ENCODE data around the gene NFYA. TPM values are rescaled to one million over a fixed set of nuclear protein-coding genes. Genes with fewer than 3 reads are reported as not detected.

NFYA gene
- total and polyA plus RNA-seq, 2 of the 13 experiments (the other 11 are each of a cell fraction or from before 2014, with no cell fraction given): 16.0 to 22.9 TPM

DNA sequence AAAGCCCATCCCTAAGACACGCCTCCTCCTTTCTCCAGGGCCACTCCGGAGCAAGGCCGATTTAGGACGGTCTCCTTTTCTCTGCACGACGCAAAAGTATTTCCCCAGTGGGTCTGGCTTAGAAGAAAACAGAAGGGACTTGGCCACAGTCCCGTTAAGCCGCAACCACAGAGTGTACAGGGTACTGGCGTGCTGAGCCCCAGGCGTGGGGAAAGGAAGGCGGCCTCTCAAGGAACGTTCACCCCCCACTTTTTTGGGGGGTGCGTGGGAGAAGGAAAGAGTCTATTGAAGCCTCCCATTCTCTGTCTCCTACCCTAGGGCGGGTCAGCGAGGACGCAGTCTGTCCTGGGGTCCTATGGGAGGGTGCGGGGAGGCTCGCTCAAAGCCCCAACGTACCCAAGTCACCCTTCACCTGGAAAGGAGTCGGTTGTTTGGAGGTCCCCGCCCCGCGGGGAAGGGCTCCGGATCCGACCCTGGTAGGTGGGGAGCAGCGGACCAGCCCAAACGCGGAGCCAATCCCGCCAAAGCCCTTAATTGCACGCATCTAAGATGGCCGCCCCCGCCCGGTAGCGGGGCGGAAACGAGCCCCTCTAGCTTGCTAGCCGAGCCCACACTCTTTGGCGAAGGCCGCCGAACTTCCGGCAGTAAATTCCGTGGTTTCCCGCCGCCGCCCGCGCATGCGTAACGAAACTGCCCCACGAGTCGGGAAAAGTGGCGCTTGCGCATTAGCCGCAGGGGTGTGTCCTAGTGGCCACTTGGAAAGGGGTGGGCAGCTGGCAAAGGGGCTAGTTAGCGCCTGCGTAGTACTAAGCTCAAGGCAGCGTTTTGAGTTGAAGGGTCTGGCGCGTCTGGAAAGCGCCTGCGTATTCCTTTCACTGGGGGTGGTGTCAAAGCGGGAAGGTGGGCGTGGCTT lies 595 bp upstream of the NFYA start, which contains the start of gene OARD1 (continued):
- TF ChIP-seq SOX13 (IDR thresholded peaks at IDR 0.05): 0 out of 2 replicates have a peak, but pooled peaks have one; percentile 7
- TF ChIP-seq SOX13 (CRISPR knock-in tag; conservative IDR thresholded peaks at IDR 0.05 in 1 of 2, IDR thresholded peaks at IDR 0.05 in 1 of 2): no peak; a peak in 1 of 4 replicates
- TF ChIP-seq ZNF30 (CRISPR knock-in tag; IDR thresholded peaks at IDR 0.05): no peak
- TF ChIP-seq ZNF841 (CRISPR knock-in tag; IDR thresholded peaks at IDR 0.05; ENCODE audit: borderline replicate concordance): no peak
- TF ChIP-seq IRF2 (CRISPR knock-in tag; IDR thresholded peaks at IDR 0.05): peak; percentile 36
- TF ChIP-seq TBX3 (IDR thresholded peaks at IDR 0.05; ENCODE audit: borderline replicate concordance): 0 out of 2 replicates have a peak, but pooled peaks have one; percentile 27
- TF ChIP-seq ZEB1 (IDR thresholded peaks at IDR 0.05; ENCODE audit: insufficient replicate concordance, low read depth): peak; percentile 66
- no peak; the same call in 1 of the 2 replicates for TF ChIP-seq ZNF839 (CRISPR knock-in tag; IDR thresholded peaks at IDR 0.05; ENCODE audit: borderline replicate concordance)
- peak; percentile 91 for TF ChIP-seq AGO2 (optimal IDR thresholded peaks at IDR 0.05; ENCODE audit: low read depth, low read length)
- TF ChIP-seq ZNF367 (CRISPR knock-in tag; IDR thresholded peaks at IDR 0.05; ENCODE audit: borderline replicate concordance): peak; percentile 60; the same call in 1 of the 2 replicates
- TF ChIP-seq STAT6 (CRISPR knock-in tag; IDR thresholded peaks at IDR 0.05; ENCODE audit: borderline replicate concordance): peak; percentile 60; the same call in 1 of the 2 replicates
- no peak for TF ChIP-seq ZNF326 (CRISPR knock-in tag; IDR thresholded peaks at IDR 0.05; ENCODE audit: borderline replicate concordance)
- TF ChIP-seq THYN1 (CRISPR knock-in tag; IDR thresholded peaks at IDR 0.05; ENCODE audit: borderline replicate concordance, low read depth): no peak
- TF ChIP-seq DR1 (CRISPR knock-in tag; IDR thresholded peaks at IDR 0.05): peak; percentile 34
- 0 out of 2 replicates have a peak, but pooled peaks have one; percentile 48 for TF ChIP-seq AHDC1 (CRISPR knock-in tag; IDR thresholded peaks at IDR 0.05; ENCODE audit: borderline replicate concordance)
- peak; percentile 83 for TF ChIP-seq KDM2A (CRISPR knock-in tag; IDR thresholded peaks at IDR 0.05; ENCODE audit: borderline replicate concordance, low read depth)
- peak; percentile 95 for TF ChIP-seq RBM39 (IDR thresholded peaks at IDR 0.05; ENCODE audit: low read depth, low read length, poor library complexity, severe bottlenecking)
- TF ChIP-seq ZSCAN21 (CRISPR knock-in tag; IDR thresholded peaks at IDR 0.05; ENCODE audit: borderline replicate concordance): peak; percentile 86; the same call in 1 of the 2 replicates
- no peak for TF ChIP-seq PHF5A (CRISPR knock-in tag; IDR thresholded peaks at IDR 0.05; ENCODE audit: low read depth, unreplicated experiment)
- TF ChIP-seq ZNF460 (CRISPR knock-in tag; IDR thresholded peaks at IDR 0.05; ENCODE audit: borderline replicate concordance): no peak
